ENCODE results near the gene FKBP2.
A peak's percentile ranks its signal among the peaks of the same experiment; 100 is the strongest.

The FKBP2 gene

DNA sequence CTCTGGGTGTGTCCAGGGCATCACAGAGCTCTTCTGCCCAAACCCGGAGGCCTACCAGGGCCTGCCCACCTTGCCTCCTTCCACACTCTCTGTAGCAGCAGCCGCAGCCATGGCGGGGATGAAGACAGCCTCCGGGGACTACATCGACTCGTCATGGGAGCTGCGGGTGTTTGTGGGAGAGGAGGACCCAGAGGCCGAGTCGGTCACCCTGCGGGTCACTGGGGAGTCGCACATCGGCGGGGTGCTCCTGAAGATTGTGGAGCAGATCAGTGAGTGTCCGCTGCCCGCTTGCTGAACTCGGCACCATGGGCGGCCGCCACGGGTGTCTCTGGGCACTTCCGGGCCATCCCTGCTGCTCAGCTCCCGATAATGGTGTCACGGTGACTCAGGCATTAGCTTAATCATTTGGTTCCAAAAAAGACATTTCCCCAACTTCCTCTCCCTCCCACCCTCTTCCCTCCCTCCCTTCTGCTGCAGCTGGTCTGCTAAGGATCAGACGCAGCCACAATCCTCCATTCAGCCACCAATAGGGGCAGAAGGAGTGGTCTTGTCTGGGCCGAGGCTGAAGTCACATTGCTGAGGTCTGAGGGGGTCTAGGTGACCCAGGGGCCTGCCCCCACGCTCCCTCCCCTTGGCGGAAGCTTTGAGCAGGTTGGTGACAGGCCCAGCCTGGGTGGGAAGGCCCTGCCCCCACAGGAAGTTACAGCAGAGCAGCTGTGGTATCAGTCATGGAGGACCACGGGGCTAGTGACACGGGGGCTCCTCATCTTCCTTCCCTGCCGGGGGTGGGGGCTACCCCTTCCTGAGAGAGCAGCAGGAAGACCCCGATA, 33.4 kb upstream of the FKBP2 start:
- peaks cover 0 to 8% (median 2%) of the 10 kb centered on the region in 4 donors for H3K4me1 ChIP-seq
- intact Hi-C loops (cut with DNase I; ENCODE audit: low total_unique reads), result loop anchor here (5.0 kb wide), 1 partner anchor 60 kb away; no protein-coding TSS in a partner anchor
- peak; percentile 70 to 79 for DNase-seq
- H3K4me3 ChIP-seq, result peak overlapping the region; percentile 36 to 46
- TF ChIP-seq, protein P1, sequence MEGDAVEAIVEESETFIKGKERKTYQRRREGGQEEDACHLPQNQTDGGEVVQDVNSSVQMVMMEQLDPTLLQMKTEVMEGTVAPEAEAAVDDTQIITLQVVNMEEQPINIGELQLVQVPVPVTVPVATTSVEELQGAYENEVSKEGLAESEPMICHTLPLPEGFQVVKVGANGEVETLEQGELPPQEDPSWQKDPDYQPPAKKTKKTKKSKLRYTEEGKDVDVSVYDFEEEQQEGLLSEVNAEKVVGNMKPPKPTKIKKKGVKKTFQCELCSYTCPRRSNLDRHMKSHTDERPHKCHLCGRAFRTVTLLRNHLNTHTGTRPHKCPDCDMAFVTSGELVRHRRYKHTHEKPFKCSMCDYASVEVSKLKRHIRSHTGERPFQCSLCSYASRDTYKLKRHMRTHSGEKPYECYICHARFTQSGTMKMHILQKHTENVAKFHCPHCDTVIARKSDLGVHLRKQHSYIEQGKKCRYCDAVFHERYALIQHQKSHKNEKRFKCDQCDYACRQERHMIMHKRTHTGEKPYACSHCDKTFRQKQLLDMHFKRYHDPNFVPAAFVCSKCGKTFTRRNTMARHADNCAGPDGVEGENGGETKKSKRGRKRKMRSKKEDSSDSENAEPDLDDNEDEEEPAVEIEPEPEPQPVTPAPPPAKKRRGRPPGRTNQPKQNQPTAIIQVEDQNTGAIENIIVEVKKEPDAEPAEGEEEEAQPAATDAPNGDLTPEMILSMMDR (IDR thresholded peaks at IDR 0.05), result no peak
- H3K36me3 ChIP-seq, result peaks cover 18 to 71% (median 28%) of the 10 kb centered on the region in 3 donors
- peak overlapping the region; percentile 33 to 52 for H3K27ac ChIP-seq
- H3K27me3 ChIP-seq, result no peaks in the 10 kb centered on the region
- H3K9me3 ChIP-seq, result no peaks in the 10 kb centered on the region

DNA sequence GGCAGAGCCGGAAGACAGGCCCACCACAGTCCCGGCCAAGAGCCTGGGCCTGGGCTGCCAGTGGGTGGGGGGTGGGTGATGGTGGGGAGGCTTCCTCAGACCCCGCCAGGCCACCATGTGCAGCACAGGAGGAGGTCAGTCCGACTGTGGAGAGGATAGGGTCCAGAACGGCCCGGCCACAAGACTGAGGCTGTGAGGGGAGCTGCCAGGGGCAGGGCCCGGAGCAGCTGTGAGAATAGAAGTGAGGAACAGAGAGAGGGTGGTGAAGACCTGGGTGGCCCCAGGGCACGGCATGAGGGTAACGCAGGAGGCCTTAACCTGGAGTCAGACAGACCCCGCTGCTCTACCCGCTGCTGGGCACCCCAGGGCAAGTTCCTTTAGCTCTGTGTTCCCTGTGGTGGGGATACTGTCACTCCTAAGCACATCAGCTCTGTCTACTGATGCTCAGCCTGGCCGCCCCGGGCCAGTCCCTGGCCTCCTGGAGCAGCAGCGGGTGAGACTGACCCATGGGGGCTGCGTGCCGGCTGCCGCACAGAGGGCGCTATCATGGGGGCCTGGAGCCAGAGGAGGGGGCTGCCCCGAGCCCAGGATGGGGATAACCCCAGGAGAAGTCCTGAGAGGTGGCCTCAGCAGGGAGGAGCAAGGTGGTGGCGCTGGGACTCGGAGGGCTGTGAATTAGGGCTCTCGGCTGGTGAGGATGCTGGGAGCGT, 32.7 kb upstream of the FKBP2 start:
- intact Hi-C loops (cut with DNase I; ENCODE audit: low total_unique reads), result loop anchor here (5.0 kb wide), 1 partner anchor 59 kb away; no protein-coding TSS in a partner anchor
- H3K36me3 ChIP-seq, result peaks cover 10 to 63% (median 20%) of the 10 kb centered on the region in 3 donors
- peak overlapping the region; percentile 33 to 52 for H3K27ac ChIP-seq
- DNase-seq, result no peak
- no peaks in the 10 kb centered on the region for H3K27me3 ChIP-seq
- H3K4me3 ChIP-seq, result peak overlapping the region; percentile 36 to 46
- no peaks in the 10 kb centered on the region for H3K9me3 ChIP-seq
- TF ChIP-seq, protein P1 (IDR thresholded peaks at IDR 0.05), result no peak
- peaks cover 0 to 8% (median 2%) of the 10 kb centered on the region in 4 donors for H3K4me1 ChIP-seq

DNA sequence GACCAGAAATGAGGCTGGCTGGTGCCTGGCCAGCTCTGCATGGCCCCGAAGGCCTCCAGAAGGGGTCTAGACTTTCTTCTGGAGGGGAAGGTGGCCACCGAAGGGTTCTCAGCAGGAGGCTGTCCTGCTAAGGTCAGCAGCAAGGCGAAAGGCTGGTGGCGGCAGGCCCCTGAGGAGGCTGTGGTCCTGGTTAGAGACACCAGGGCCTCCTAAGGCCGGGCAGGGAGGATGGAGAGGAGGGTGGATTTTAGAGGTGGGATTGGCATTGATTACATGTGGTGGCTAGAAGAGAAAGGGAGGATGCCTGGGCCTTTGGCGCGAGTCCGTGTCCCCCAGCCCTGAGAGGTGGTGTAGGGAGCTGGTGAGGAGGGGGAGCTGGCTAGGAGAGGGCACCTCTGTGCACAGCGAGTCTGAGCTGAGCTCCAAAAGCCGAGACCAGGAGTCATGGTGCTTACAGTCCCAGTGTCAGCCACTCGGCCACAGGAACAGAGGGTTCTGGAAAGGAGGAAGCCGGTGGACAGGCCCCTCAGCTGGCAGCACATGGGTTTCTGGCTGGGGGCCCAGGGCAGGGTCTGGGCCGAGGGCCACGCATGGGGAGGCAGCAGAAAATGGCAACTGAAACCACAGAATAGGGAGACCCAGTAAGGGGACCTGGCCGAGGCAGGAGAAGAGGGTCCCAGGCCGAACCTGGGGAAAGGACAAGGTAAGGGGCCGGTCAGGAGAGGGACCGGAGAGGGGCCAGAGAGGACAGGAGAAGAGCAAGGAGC, 31.9 kb upstream of the FKBP2 start:
- peaks cover 3 to 56% (median 13%) of the 10 kb centered on the region in 3 donors for H3K36me3 ChIP-seq
- intact Hi-C loops (cut with DNase I; ENCODE audit: low total_unique reads), result loop anchor here (5.0 kb wide), 1 partner anchor 58 kb away; no protein-coding TSS in a partner anchor
- H3K9me3 ChIP-seq, result no peaks in the 10 kb centered on the region
- no peaks in the 10 kb centered on the region for H3K27me3 ChIP-seq
- H3K4me1 ChIP-seq, result peaks cover 0 to 8% (median 2%) of the 10 kb centered on the region in 4 donors
- DNase-seq, result no peak
- H3K27ac ChIP-seq, result no peak overlapping the region
- TF ChIP-seq, protein P1 (IDR thresholded peaks at IDR 0.05), result no peak
- H3K4me3 ChIP-seq, result no peak overlapping the region

DNA sequence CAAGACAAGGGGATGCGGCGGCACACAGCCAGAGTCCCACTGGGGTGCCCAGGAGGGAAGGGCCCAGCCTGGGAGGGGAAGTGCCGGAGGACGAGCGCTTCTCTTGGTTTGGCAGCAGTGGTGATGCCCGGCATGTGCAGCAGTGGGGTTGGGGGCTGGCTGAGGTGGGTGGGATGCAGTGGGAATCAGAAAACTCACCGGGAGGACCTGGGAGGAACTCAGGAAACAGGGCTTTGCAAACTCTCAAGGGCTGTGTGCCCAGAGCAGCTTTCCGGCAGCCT, 31.4 kb upstream of the FKBP2 start:
- H3K4me1 ChIP-seq, result peaks cover 0 to 4% (median 0%) of the 10 kb centered on the region in 4 donors
- intact Hi-C loops (cut with DNase I; ENCODE audit: low total_unique reads), result loop anchor here (5.0 kb wide), 1 partner anchor 58 kb away; no protein-coding TSS in a partner anchor
- H3K27ac ChIP-seq, result no peak overlapping the region
- H3K9me3 ChIP-seq, result no peaks in the 10 kb centered on the region
- H3K36me3 ChIP-seq, result peaks cover 0 to 51% (median 9%) of the 10 kb centered on the region in 3 donors
- peak in 1 of 2 donors; percentile 21 for DNase-seq
- H3K4me3 ChIP-seq, result no peak overlapping the region
- TF ChIP-seq, protein P1 (IDR thresholded peaks at IDR 0.05), result no peak
- H3K27me3 ChIP-seq, result no peaks in the 10 kb centered on the region

DNA sequence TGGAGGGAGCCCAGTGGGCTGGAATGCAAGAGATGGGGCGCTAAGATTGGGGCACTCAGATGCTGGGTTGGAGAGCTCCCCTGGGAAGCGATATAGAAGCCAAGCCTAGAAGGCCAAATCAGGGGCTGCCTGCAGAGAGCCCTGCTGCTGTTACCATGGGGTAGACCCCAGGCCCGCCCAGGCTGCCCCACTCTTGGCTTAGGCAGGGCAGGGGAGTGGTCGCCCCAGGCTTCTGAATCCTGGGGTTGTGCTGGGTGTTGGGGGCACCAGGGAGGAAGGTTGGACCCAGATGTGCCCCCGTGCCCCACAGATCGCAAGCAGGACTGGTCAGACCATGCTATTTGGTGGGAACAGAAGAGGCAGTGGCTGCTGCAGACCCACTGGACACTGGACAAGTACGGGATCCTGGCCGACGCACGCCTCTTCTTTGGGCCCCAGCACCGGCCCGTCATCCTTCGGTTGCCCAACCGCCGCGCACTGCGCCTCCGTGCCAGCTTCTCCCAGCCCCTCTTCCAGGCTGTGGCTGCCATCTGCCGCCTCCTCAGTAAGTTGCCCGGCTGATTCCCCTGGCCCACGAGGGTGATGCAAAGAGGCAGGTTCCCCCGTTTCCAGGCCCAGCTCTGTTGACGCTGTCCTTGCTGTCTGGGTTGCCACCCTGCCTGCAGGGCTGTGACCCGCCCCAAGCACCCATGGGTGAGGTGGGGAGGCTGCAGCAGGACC, 30.4 kb upstream of the FKBP2 start:
- H3K27me3 ChIP-seq, result no peaks in the 10 kb centered on the region
- DNase-seq, result no peak
- H3K36me3 ChIP-seq, result peaks cover 0 to 45% (median 7%) of the 10 kb centered on the region in 3 donors
- TF ChIP-seq, protein P1 (IDR thresholded peaks at IDR 0.05), result no peak
- intact Hi-C loops (cut with DNase I; ENCODE audit: low total_unique reads), result no loop called here
- H3K27ac ChIP-seq, result no peak overlapping the region
- no peak overlapping the region for H3K4me3 ChIP-seq
- no peaks in the 10 kb centered on the region for H3K4me1 ChIP-seq
- no peaks in the 10 kb centered on the region for H3K9me3 ChIP-seq

Data from tibial artery (tissue), 4 donors.